ENCODE data around the gene JHY. TPM values are rescaled to one million over a fixed set of nuclear protein-coding genes. Genes with fewer than 3 reads are reported as not detected.

Gene JHY
- total RNA-seq: 1.6 and 3.0 TPM in 2 replicates

DNA sequence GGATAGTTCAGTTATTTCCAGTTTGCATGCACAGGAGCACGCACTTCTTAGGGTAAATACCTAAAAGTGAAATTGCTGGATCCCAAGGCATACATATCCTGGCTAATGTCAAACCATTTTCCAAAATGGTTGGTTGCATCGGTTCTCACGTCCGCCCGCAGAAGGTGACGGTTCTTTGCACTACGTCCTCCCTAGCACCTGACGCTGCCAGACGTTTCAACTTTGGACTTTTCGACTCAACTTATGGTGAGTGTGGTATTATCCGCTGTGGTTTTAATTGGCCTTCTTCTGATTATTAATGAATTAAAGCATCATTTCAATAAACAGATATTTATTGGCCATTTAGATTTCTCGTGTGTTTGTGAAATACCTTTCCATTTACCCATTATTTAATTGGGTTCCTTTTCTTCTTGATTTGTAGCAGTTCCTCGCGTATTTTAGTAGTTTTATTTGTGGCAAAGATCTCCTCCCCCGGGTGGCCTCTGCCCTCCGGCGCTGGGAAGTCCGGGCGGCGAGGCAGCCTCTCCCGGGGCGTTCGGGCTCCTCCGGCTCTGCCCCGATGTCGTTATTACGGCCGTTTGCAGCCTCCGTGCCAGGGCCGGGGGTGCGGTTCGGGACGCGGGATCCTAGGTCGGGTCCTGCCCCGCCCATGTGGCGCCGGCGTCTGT is at the start of gene JHY:
TSS of gene JHY (plus strand) at position 571 of the 668 bp plus-strand sequence. CDS start 3,091 bp downstream, outside the sequence.

DNA sequence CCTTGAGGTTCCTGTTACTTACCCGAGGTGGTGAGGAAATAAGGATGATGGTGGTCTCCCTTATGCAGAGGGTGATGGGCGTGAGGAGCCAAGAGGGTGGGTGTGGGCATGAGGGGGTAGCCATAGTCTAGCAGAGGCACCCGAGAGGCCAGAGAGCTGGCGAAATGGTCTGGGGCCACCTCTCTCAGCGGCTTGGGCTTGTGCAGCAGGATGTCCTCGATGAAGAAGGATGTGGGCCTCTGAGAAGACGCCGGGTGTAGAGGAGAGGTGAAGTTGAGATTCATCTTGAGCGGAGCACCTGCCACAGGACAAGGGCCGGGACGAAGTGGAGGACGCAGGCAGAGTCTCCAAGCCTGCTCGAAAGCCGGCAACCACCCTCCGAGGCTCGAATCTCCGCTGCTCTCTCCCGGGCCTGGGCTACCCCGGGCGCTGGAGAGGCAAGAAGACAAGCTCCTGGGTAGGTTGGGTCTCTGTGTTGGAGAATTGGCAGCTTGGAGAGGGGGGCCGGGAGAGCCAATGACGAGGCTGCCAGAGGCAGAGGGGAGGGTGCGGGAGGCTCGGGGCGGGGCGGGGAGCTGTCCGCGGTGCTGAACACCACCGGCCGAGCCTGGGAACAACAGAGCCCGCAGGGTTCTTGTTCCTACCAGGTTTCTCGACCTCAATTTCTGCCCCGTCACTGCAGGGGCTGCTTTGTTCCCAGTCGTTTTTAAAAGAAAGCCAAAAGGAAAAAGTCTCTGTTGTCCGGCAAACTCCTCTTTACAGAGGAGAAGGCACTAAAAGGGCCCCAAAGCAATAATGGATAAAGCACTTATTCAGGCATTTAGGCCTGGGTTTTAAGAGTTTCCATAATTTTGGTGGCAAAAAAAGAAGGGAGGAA is 99.1 kb downstream of the JHY start, which contains the start of gene BSX:
TSS of gene BSX (minus strand) at position 447 of the 877 bp plus-strand sequence. CDS start at position 284, 163 bp downstream.

Other genes with a start within 250 kb of the JHY start
- 2.0 and 2.6 TPM in 2 replicates for gene UBASH3B, start 227.0 kb upstream of the JHY start, total RNA-seq
- not detected in 2 replicates for gene CRTAM, start 44.3 kb upstream of the JHY start, total RNA-seq
- not detected in 2 replicates for gene BSX, start 99.1 kb downstream of the JHY start, total RNA-seq
- 898 and 963 TPM in 2 replicates for gene HSPA8, start 179.4 kb downstream of the JHY start, total RNA-seq